Measurements from ENCODE around the gene PLPP7. TPM values are rescaled to one million over a fixed set of nuclear protein-coding genes. Genes with fewer than 3 reads are reported as not detected.

Gene PLPP7
- total RNA-seq, 1 experiment from 2014 or later, result not detected

DNA sequence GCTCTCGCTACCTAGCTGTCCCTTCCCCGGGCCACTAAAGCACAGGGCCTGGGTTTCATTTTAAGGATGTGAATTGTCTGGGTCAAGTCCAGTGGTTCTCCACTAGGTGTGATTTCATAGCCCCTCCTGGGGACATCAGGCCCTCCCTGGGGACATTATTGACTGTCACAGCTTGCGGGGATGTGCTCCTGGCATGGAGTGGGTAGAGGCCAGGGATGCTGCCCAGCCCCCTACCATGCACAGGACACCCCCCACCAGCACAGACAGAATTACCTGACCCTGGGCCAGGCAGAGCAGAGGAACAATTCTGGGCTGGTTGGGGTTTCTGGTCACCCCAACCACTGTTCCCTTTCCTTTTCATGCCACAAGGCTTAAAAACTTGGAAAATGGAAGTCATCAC lies 17.3 kb upstream of the PLPP7 start:
- Histone ChIP-seq H3K27ac (no peak overlapping the region), H2AFZ (no peak overlapping the region), H3K4me3 (no peak overlapping the region), H3K36me3 (ENCODE audit: low read depth) (no peaks in the 10 kb centered on the region), H4K20me1 (ENCODE audit: insufficient read depth) (no peaks in the 10 kb centered on the region), H3K9me3 (ENCODE audit: insufficient read depth, low read depth) (no peaks in the 10 kb centered on the region), H3K4me2 (no peak overlapping the region), H3F3A (ENCODE audit: insufficient read depth, low read depth) (no peaks in the 10 kb centered on the region), H3K79me2 (ENCODE audit: low read depth) (no peaks in the 10 kb centered on the region), H3K4me1 (replicated peaks; ENCODE audit: insufficient read depth) (no peaks in the 10 kb centered on the region), H3K27me3 (ENCODE audit: insufficient read depth, low read depth) (no peaks in the 10 kb centered on the region), H3K9me2 (ENCODE audit: insufficient read depth) (no peaks in the 10 kb centered on the region)
- POLR2A ChIA-PET (ENCODE audit: unreplicated experiment), result interaction anchor here (0.6 kb wide), 1 partner anchor 71 kb away, joined by 3 read pairs; no protein-coding TSS in a partner anchor
- TF ChIP-seq EZH2 (IDR thresholded peaks at IDR 0.05; ENCODE audit: low read depth), result no peak
- TF ChIP-seq, protein P1, sequence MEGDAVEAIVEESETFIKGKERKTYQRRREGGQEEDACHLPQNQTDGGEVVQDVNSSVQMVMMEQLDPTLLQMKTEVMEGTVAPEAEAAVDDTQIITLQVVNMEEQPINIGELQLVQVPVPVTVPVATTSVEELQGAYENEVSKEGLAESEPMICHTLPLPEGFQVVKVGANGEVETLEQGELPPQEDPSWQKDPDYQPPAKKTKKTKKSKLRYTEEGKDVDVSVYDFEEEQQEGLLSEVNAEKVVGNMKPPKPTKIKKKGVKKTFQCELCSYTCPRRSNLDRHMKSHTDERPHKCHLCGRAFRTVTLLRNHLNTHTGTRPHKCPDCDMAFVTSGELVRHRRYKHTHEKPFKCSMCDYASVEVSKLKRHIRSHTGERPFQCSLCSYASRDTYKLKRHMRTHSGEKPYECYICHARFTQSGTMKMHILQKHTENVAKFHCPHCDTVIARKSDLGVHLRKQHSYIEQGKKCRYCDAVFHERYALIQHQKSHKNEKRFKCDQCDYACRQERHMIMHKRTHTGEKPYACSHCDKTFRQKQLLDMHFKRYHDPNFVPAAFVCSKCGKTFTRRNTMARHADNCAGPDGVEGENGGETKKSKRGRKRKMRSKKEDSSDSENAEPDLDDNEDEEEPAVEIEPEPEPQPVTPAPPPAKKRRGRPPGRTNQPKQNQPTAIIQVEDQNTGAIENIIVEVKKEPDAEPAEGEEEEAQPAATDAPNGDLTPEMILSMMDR (conservative IDR thresholded peaks at IDR 0.05), result no peak
- no TSS peak for BruUV-seq (replicated peaks)
- CTCF ChIA-PET, result interaction anchor here (0.6 kb wide), 1 partner anchor 288 kb away, joined by 5 read pairs; no protein-coding TSS in a partner anchor
- intact Hi-C loops (cut with micrococcal nuclease; ENCODE audit: unreplicated experiment), result no loop called here
- no peak for DNase-seq

DNA sequence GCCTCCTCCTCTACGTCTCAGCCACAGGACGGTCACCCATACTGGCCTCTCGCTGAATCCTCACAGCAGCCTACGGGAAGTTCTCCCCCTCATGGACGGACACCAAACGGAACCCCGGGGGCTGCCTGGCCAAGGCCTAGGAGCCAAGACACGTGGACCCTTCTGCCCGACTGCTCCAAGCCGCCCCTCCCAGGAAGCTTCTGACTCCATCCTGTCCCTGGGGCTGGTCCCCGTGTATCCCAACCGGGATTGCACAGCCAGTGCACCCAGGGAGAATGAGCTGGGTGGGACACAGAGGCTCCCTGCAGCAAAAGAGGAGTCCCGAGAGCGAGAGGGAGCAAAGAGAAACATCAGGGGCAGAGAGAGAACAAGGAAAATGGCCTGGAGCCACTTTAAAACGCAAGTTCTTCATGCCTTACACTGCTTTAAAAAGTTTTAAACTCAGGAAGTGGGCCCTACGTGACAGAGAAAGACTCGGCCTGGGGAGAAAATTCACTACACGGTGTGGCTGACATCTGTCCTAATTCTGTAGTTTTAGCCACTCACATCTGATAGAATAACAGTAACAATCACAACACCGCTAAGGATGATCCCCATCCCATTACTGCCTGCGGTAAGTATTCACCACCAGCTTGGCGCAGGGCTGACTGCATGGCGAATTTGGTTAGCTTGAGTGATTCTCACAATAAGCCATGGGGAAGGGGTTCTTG lies 16.2 kb upstream of the PLPP7 start:
- H3K27ac ChIP-seq, result no peak overlapping the region
- ChIA-PET CTCF (no interaction called here), POLR2A (ENCODE audit: unreplicated experiment) (no interaction called here)
- intact Hi-C loops (cut with micrococcal nuclease; ENCODE audit: unreplicated experiment), result no loop called here
- no peaks in the 10 kb centered on the region for H3K9me2 ChIP-seq (ENCODE audit: insufficient read depth)
- no peaks in the 10 kb centered on the region for H3K79me2 ChIP-seq (ENCODE audit: low read depth)
- H3K4me3 ChIP-seq, result no peak overlapping the region
- DNase-seq, result no peak
- TF ChIP-seq EZH2 (IDR thresholded peaks at IDR 0.05; ENCODE audit: low read depth), result no peak
- TF ChIP-seq, protein P1 (conservative IDR thresholded peaks at IDR 0.05), result no peak
- H3K4me2 ChIP-seq, result no peak overlapping the region
- H4K20me1 ChIP-seq (ENCODE audit: insufficient read depth), result no peaks in the 10 kb centered on the region
- no peaks in the 10 kb centered on the region for H3K9me3 ChIP-seq (ENCODE audit: insufficient read depth, low read depth)
- no peaks in the 10 kb centered on the region for H3K4me1 ChIP-seq (replicated peaks; ENCODE audit: insufficient read depth)
- H3F3A ChIP-seq (ENCODE audit: insufficient read depth, low read depth), result no peaks in the 10 kb centered on the region
- no peaks in the 10 kb centered on the region for H3K27me3 ChIP-seq (ENCODE audit: insufficient read depth, low read depth)
- H3K36me3 ChIP-seq (ENCODE audit: low read depth), result no peaks in the 10 kb centered on the region
- BruUV-seq (replicated peaks), result no TSS peak
- H2AFZ ChIP-seq, result no peak overlapping the region

DNA sequence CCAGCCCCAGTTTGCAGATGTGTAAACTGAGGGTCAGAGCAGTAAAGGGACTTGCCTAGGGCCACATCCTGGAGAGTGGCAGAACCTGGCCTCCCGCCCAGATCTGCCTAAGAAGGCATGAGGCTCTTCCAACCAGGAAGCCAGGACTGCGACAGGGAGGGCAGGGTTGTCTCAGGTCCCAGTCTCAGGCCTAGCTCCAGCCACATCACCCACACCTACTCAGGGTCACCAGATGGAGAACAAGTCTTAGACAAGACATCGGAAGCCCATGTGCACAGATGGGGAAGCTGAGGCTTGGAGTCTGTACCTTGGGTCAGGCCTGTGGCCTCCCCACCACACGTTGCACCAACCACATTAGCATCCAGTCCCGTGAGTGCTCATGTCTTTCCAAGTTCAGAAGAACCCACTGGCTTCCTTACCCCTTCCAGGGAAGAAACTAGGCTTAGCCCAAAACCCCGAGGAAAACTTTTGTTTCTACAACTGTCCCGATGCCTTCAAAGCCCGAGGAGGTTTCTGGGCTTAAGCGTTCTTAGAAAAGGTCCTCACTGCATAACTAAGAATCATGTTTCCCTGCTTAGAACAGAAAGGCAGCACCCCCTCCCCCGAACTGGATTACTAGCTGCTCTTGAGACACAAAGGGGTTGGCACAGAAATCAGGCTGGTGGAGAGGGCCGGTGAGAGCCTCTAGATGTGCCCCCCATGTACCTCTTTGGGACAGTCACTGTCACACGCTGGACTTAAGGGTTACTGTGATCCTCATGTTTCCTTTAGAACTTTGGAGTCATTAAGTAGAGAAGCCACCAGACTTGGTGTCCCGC lies 15.5 kb upstream of the PLPP7 start:
- ChIA-PET CTCF (no interaction called here), POLR2A (ENCODE audit: unreplicated experiment) (no interaction called here)
- Histone ChIP-seq H2AFZ (no peak overlapping the region), H3K4me3 (no peak overlapping the region), H3K9me2 (ENCODE audit: insufficient read depth) (no peaks in the 10 kb centered on the region), H3K27ac (no peak overlapping the region), H3K9me3 (ENCODE audit: insufficient read depth, low read depth) (no peaks in the 10 kb centered on the region), H4K20me1 (ENCODE audit: insufficient read depth) (no peaks in the 10 kb centered on the region), H3K79me2 (ENCODE audit: low read depth) (no peaks in the 10 kb centered on the region), H3K36me3 (ENCODE audit: low read depth) (no peaks in the 10 kb centered on the region), H3K4me2 (no peak overlapping the region), H3K4me1 (replicated peaks; ENCODE audit: insufficient read depth) (no peaks in the 10 kb centered on the region), H3F3A (ENCODE audit: insufficient read depth, low read depth) (no peaks in the 10 kb centered on the region), H3K27me3 (ENCODE audit: insufficient read depth, low read depth) (no peaks in the 10 kb centered on the region)
- BruUV-seq (replicated peaks), result no TSS peak
- intact Hi-C loops (cut with micrococcal nuclease; ENCODE audit: unreplicated experiment), result no loop called here
- TF ChIP-seq, protein P1 (conservative IDR thresholded peaks at IDR 0.05), result no peak
- no peak for TF ChIP-seq EZH2 (IDR thresholded peaks at IDR 0.05; ENCODE audit: low read depth)
- DNase-seq, result no peak
